H1 (cell line): ENCODE data around the gene DEDD. TPM values are rescaled to one million over a fixed set of nuclear protein-coding genes. Genes with fewer than 3 reads are reported as not detected.

Source experiments
- CTCF ChIA-PET: fragments of 300-600 bp; sonication (Branson Sonifier 250); formaldehyde crosslinking; loops from one replicate; lab custom pipeline; 2021; ENCODE audit not compliant: partially characterized antibody; lab: Charles Lee
- POLR2A ChIA-PET: fragments of 300-600 bp; sonication (Branson Sonifier 250); formaldehyde crosslinking; loops from one replicate; lab custom pipeline; 2021; ENCODE audit warnings: inconsistent platforms; ENCODE audit not compliant: partially characterized antibody; lab: Charles Lee
- DNase-seq, 2 experiments: peaks; one replicate each; pipeline versions ENCODE4 v3.0.0 to v3.0.0-alpha.2; 2010 to 2022; ENCODE audit warnings: low spot score in 2 of 2, low read depth in 1 of 2, mixed read lengths in 1 of 2
- FAIRE-seq: peaks from 2 replicates; lab custom pipeline; 2011; peaks lifted over from hg19 to GRCh38; lab: Jason Lieb, UNC
- H2AFZ ChIP-seq: 2 replicates; pipeline ENCODE4 v1.8.1; 2012; ENCODE audit warnings: low read length, inconsistent platforms
- H2AK5ac ChIP-seq: 2 replicates; pipeline ENCODE4 v1.6.1; 2013; ENCODE audit warnings: low read depth, low read length
- H2BK120ac ChIP-seq: replicated peaks from 2 replicates; pipeline ENCODE3; 2013; ENCODE audit warnings: low read depth, low read length, inconsistent platforms
- H2BK12ac ChIP-seq: 2 replicates; pipeline ENCODE4 v1.6.1; 2013; ENCODE audit warnings: low read depth, low read length
- H2BK15ac ChIP-seq: 2 replicates; pipeline ENCODE4 v1.6.1; 2013; ENCODE audit warnings: low read length
- H2BK20ac ChIP-seq: 2 replicates; pipeline ENCODE4 v1.6.1; 2013; ENCODE audit warnings: low read length
- H2BK5ac ChIP-seq: 2 replicates; pipeline ENCODE4 v1.6.1; 2013; ENCODE audit warnings: low read depth, low read length
- H3K14ac ChIP-seq: 2 replicates; pipeline ENCODE4 v1.6.1; 2013; ENCODE audit warnings: inconsistent platforms; ENCODE audit not compliant: insufficient read length
- H3K18ac ChIP-seq: 2 replicates; pipeline ENCODE4 v1.6.1; 2013; ENCODE audit warnings: low read length; ENCODE audit errors: extremely low read depth
- H3K23ac ChIP-seq: 2 replicates; pipeline ENCODE4 v1.6.1; 2013; ENCODE audit warnings: inconsistent platforms; ENCODE audit not compliant: insufficient read length
- H3K23me2 ChIP-seq: 2 replicates; pipeline ENCODE4 v1.6.1; 2013; ENCODE audit warnings: low read depth, low read length
- H3K27ac ChIP-seq: 2 replicates; pipeline ENCODE4 v1.6.1; 2011; ENCODE audit warnings: low read depth, low read length, inconsistent platforms
- H3K27me3 ChIP-seq, 4 experiments: replicated peaks in 1 of 4; 1 replicate in 1 of 4; 2 replicates in 3 of 4; pipeline versions ENCODE4 v1.6.1 to v1.8.1; 2011 to 2013; ENCODE audit warnings: low read length in 3 of 4, mild to moderate bottlenecking in 3 of 4, inconsistent platforms in 2 of 4, mixed read lengths in 2 of 4, moderate library complexity in 1 of 4; ENCODE audit not compliant: control insufficient read depth in 3 of 4, insufficient read depth in 3 of 4; ENCODE audit errors: extremely low read depth in 1 of 4
- H3K36me3 ChIP-seq, 4 experiments: 2 replicates each; pipeline versions ENCODE4 v1.6.1 to v1.8.1; 2011 to 2013; ENCODE audit warnings: mild to moderate bottlenecking in 4 of 4, low read length in 3 of 4, moderate library complexity in 2 of 4, control low read depth in 1 of 4, inconsistent platforms in 1 of 4; ENCODE audit not compliant: insufficient read depth in 4 of 4, control insufficient read depth in 2 of 4
- H3K4ac ChIP-seq: replicated peaks from 2 replicates; pipeline ENCODE3; 2013; ENCODE audit warnings: low read length, low read depth, mixed read lengths, inconsistent platforms; ENCODE audit not compliant: insufficient read length
- H3K4me1 ChIP-seq, 4 experiments: replicated peaks in 1 of 4; 1 replicate in 1 of 4; 2 replicates in 3 of 4; pipeline versions ENCODE4 v1.6.1 to v1.8.1; 2011 to 2013; ENCODE audit warnings: low read length in 3 of 4, inconsistent platforms in 2 of 4, mixed read lengths in 1 of 4; ENCODE audit not compliant: insufficient read depth in 4 of 4, control insufficient read depth in 3 of 4
- H3K4me2 ChIP-seq, 2 experiments: 2 replicates each; pipeline versions ENCODE4 v1.6.1 to v1.8.1; 2011 to 2013; ENCODE audit warnings: low read depth in 2 of 2, low read length in 2 of 2, control low read depth in 1 of 2, inconsistent platforms in 1 of 2, mild to moderate bottlenecking in 1 of 2; ENCODE audit not compliant: insufficient read depth in 1 of 2
- H3K4me3 ChIP-seq, 4 experiments: fragments of 200-600, 300-600 bp in 1 of 4; sonication (generic), shearing (Covaris generic), sonication (Bioruptor Twin) in 1 of 4; 2 replicates each; pipeline versions ENCODE4 v1.5.1 to v1.8.1; 2011 to 2016; ENCODE audit warnings: low read length in 4 of 4, low read depth in 3 of 4, control low read depth in 2 of 4, inconsistent platforms in 2 of 4, mild to moderate bottlenecking in 2 of 4, mixed read lengths in 1 of 4, moderate library complexity in 1 of 4; ENCODE audit not compliant: insufficient read depth in 2 of 4; ENCODE audit errors: extremely low read depth in 1 of 4
- H3K56ac ChIP-seq: replicated peaks from 2 replicates; pipeline ENCODE3; 2013; ENCODE audit warnings: low read depth, mild to moderate bottlenecking, mixed read lengths, low read length, inconsistent platforms; ENCODE audit not compliant: insufficient read length
- H3K79me1 ChIP-seq: 2 replicates; pipeline ENCODE4 v1.6.1; 2013; ENCODE audit warnings: low read depth, low read length, control low read depth
- H3K79me2 ChIP-seq, 2 experiments: 2 replicates each; pipeline versions ENCODE4 v1.6.1 to v1.8.1; 2012 to 2013; ENCODE audit warnings: low read length in 2 of 2, mild to moderate bottlenecking in 2 of 2, inconsistent platforms in 1 of 2; ENCODE audit not compliant: insufficient read depth in 2 of 2, control insufficient read depth in 1 of 2
- H3K9ac ChIP-seq, 4 experiments: replicated peaks in 1 of 4; 1 replicate in 1 of 4; 2 replicates in 3 of 4; pipeline versions ENCODE4 v1.6.1 to v1.8.1; 2011 to 2013; ENCODE audit warnings: low read depth in 3 of 4, low read length in 3 of 4, control low read depth in 2 of 4, mild to moderate bottlenecking in 2 of 4, moderate library complexity in 2 of 4, inconsistent platforms in 1 of 4; ENCODE audit errors: extremely low read depth in 1 of 4
- H3K9me3 ChIP-seq, 2 experiments: 2 replicates each; pipeline versions ENCODE4 v1.6.1 to v1.8.1; 2012 to 2013; ENCODE audit warnings: mild to moderate bottlenecking in 2 of 2, moderate library complexity in 2 of 2, control low read depth in 1 of 2, inconsistent platforms in 1 of 2, low read depth in 1 of 2, low read length in 1 of 2, mixed read lengths in 1 of 2; ENCODE audit not compliant: insufficient read depth in 2 of 2
- H4K20me1 ChIP-seq, 2 experiments: replicated peaks in 1 of 2; 2 replicates each; pipeline versions ENCODE3 to v1.8.1; 2011 to 2013; ENCODE audit warnings: inconsistent platforms in 2 of 2, low read length in 2 of 2, mild to moderate bottlenecking in 1 of 2; ENCODE audit not compliant: insufficient read depth in 2 of 2, control insufficient read depth in 1 of 2
- H4K5ac ChIP-seq: 2 replicates; pipeline ENCODE4 v1.6.1; 2013; ENCODE audit warnings: low read length, low read depth, mixed read lengths, inconsistent platforms; ENCODE audit not compliant: insufficient read length
- H4K8ac ChIP-seq: 2 replicates; pipeline ENCODE4 v1.8.0; 2013; ENCODE audit warnings: mild to moderate bottlenecking, moderate library complexity, low read length, inconsistent platforms; ENCODE audit not compliant: insufficient read depth; ENCODE audit errors: extremely low read depth
- H4K91ac ChIP-seq: replicated peaks from 2 replicates; pipeline ENCODE3; 2013; ENCODE audit warnings: low read length, mixed read lengths, inconsistent platforms; ENCODE audit not compliant: insufficient read length
- EGR1 ChIP-seq: IDR thresholded peaks from 2 replicates; pipeline ENCODE4 v1.6.1; 2011; ENCODE audit warnings: low read depth, low read length, borderline replicate concordance
- POLR2A ChIP-seq, 2 experiments: IDR thresholded peaks; 1 replicate in 1 of 2; 2 replicates in 1 of 2; pipeline ENCODE4 v1.6.1; 2011; ENCODE audit warnings: low read depth in 2 of 2, low read length in 2 of 2, mild to moderate bottlenecking in 2 of 2; ENCODE audit errors: control extremely low read depth in 1 of 2
- WGBS, 2 experiments: shearing (Covaris generic) in 1 of 2; methylation state at CpG; one replicate each; pipeline versions ENCODE4 v1.1.6 to v1.1.7; 2013 to 2015; ENCODE audit warnings: low lambda C conversion rate in 2 of 2, mixed read lengths in 2 of 2, inconsistent platforms in 1 of 2, low coverage in 1 of 2, missing lambda C conversion rate in 1 of 2; ENCODE audit not compliant: insufficient replicate concordance in 2 of 2, insufficient coverage in 1 of 2, insufficient read length in 1 of 2; ENCODE audit errors: extremely low coverage in 1 of 2, missing lambda C conversion rate in 1 of 2; 5-methylcytosine and 5-hydroxymethylcytosine counted together
- polyA plus RNA-seq, 7 experiments: library from polyadenylated mRNA; depleted of rRNA in 3 of 7; stranded (reverse) in 5 of 7; unstranded in 2 of 7; fragments of >200 nt in 5 of 7; fragments of 200-250 nt in 2 of 7; gene quantifications; 1 replicate in 5 of 7; 2 replicates in 1 of 7; 4 replicates in 1 of 7; pipeline versions ENCODE4 v1.2.1 to v1.2.3, GENCODE V29; 2011 to 2013; ENCODE audit warnings: missing spikeins in 2 of 7, mixed read lengths in 2 of 7
- total RNA-seq: library from RNA; stranded (reverse); fragmentation: NEBNext Ultra II Directional; extraction: Animal tissue kit (Norgen Biotek cat#: 25700); gene quantifications from 2 replicates; pipeline ENCODE4 v1.2.1, GENCODE V29; 2021
- TF ChIP-seq, protein P1 (sequence below): IDR thresholded peaks from 2 replicates; pipeline ENCODE4 v1.6.1; 2011; ENCODE audit warnings: low read length, improper control_type of control experiment

Gene DEDD
- total and polyA plus RNA-seq, 2 of the 8 experiments (the other 6 are each of a cell fraction or from before 2014, with no cell fraction given) = 42.6 to 55.9 TPM

DNA sequence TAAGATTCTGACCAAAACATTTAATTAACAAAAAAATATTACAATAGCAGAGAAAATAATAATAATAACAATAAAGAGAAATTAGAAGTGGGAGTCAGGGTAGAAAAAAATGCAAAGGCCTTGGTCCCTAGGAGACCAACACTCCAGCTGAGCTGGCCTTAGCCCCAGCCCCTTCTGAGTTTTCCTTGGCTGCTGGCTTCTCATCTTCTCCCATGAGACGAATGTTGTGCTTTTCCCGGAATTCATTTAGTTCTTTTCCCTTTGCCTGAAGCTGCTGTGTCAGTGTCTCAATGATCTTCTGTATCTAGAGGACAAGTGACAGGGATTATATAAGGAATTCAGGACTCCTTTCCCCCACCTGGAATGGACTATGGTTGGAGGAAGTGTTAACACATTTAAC is 31.9 kb downstream of the DEDD start:
- no peak overlapping the region for H4K8ac ChIP-seq
- no peak overlapping the region for H2BK120ac ChIP-seq
- no peak for TF ChIP-seq EGR1
- TF ChIP-seq, protein P1, sequence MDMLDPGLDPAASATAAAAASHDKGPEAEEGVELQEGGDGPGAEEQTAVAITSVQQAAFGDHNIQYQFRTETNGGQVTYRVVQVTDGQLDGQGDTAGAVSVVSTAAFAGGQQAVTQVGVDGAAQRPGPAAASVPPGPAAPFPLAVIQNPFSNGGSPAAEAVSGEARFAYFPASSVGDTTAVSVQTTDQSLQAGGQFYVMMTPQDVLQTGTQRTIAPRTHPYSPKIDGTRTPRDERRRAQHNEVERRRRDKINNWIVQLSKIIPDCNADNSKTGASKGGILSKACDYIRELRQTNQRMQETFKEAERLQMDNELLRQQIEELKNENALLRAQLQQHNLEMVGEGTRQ = no peak
- TF ChIP-seq POLR2A (IDR thresholded peaks at IDR 0.05; ENCODE audit: control extremely low read depth in 1 of 2, low read depth in 2 of 2, low read length in 2 of 2) = no peak
- no peak for FAIRE-seq
- no peak overlapping the region for H3K4ac ChIP-seq
- no peak overlapping the region for H3K4me2 ChIP-seq
- no peak overlapping the region for H4K5ac ChIP-seq
- no peak overlapping the region for H3K56ac ChIP-seq
- peaks cover 0 to 6% (median 0%) of the 10 kb centered on the region in 4 experiments; a peak in 2 of 7 replicates for H3K4me1 ChIP-seq
- no peak overlapping the region for H2BK20ac ChIP-seq
- 91% methylated on average over 2 of the region's 2 CpGs; no CpG with 5 or more reads in 1 of the 2 experiments for WGBS, 2 experiments
- H3K14ac ChIP-seq = no peak overlapping the region
- H2BK5ac ChIP-seq = no peak overlapping the region
- H3K27ac ChIP-seq = no peak overlapping the region
- no peak overlapping the region for H2BK12ac ChIP-seq
- CTCF ChIA-PET = interaction anchor here (0.6 to 10.0 kb wide), 7 partner anchors 14 to 113 kb away, joined by 3 to 282 read pairs (median 58); partner anchors contain the start of genes ARHGAP30, NECTIN4 and TSTD1
- H3K23ac ChIP-seq = no peak overlapping the region
- no peak overlapping the region for H2BK15ac ChIP-seq
- no peak overlapping the region for H3K9ac ChIP-seq
- H2AK5ac ChIP-seq = no peak overlapping the region
- no peaks in the 10 kb centered on the region for H4K20me1 ChIP-seq
- H3K79me1 ChIP-seq = peaks cover 3% of the 10 kb centered on the region; the same call in 1 of the 2 replicates
- H3K4me3 ChIP-seq = no peak overlapping the region
- H4K91ac ChIP-seq = no peak overlapping the region
- POLR2A ChIA-PET = interaction anchor here (1.5 to 2.3 kb wide), 2 partner anchors 14 to 17 kb away, joined by 3 to 6 read pairs; partner anchors contain the start of genes NIT1 and PFDN2
- H3K79me2 ChIP-seq = peaks cover 0 to 9% of the 10 kb centered on the region in 2 experiments; a peak in 1 of 4 replicates
- H3K23me2 ChIP-seq = peaks cover 13% of the 10 kb centered on the region
- no peak overlapping the region for H3K18ac ChIP-seq
- no peak for DNase-seq
- peaks cover 0 to 14% (median 6%) of the 10 kb centered on the region in 4 experiments; a peak in 5 of 8 replicates for H3K36me3 ChIP-seq
- no peak overlapping the region for H2AFZ ChIP-seq
- no peaks in the 10 kb centered on the region for H3K9me3 ChIP-seq
- no peaks in the 10 kb centered on the region for H3K27me3 ChIP-seq
